DMS114 treated with DMSO at 0.1 percent for 48 hours (cell line): ENCODE data around the gene TMEM191C.
"Not testable (repeated sequence)": the region's sequence is repeated elsewhere in the genome, so short reads cannot be mapped to it uniquely, and the experiment has no call there.

Experiments
- DNase-seq: peaks from one replicate; lab custom pipeline; 2025; ENCODE audit not compliant: unreplicated experiment; lab: John Stamatoyannopoulos, UW

Gene TMEM191C

DNA sequence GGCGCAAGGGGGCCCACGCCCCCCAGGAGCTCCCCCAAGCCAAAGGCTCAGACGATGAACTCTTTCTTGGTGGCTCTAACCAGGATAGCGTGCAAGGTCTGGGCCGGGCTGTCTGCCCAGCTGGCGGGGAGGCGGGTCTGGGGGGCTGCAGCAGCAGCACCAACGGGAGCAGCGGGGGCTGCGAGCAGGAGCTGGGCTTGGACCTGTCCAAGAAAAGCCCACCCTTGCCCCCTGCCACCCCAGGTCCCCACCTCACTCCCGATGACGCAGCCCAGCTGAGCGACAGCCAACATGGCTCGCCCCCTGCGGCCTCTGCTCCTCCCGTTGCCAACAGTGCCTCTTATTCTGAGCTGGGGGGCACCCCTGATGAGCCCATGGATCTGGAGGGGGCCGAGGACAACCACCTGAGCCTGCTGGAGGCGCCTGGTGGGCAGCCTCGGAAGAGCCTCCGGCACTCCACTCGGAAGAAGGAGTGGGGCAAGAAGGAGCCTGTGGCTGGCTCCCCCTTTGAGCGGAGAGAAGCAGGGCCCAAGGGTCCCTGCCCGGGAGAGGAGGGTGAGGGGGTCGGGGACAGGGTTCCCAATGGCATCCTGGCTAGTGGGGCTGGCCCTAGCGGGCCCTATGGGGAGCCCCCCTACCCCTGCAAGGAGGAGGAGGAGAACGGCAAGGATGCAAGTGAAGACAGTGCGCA, 21.6 kb upstream of the TMEM191C start:
- no peak for DNase-seq

DNA sequence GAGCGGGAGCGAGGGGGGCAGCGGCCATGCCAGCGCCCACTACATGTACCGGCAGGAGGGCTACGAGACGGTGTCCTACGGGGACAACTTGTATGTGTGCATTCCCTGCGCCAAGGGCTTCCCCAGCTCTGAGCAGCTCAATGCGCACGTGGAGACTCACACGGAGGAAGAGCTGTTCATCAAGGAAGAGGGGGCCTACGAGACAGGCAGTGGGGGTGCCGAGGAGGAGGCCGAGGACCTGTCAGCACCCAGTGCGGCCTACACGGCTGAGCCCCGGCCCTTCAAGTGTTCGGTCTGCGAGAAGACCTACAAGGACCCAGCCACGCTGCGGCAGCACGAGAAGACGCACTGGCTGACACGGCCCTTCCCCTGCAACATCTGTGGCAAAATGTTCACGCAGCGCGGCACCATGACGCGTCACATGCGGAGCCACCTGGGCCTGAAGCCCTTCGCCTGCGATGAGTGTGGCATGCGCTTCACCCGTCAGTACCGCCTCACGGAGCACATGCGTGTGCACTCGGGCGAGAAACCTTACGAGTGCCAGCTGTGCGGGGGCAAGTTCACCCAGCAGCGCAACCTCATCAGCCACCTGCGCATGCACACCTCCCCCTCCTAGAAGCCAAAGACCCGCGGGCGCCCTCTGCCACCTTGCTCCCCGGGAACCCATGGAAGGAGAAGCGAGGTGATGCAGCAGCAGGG, 20.9 kb upstream of the TMEM191C start:
- DNase-seq, result no peak

- DNase-seq, result no peak
Measured at GRCh38 chr22:21446827-21447690, 20.1 kb upstream of the TMEM191C start.

- no peak for DNase-seq
Measured at GRCh38 chr22:21447694-21448402, 19.3 kb upstream of the TMEM191C start.

DNA sequence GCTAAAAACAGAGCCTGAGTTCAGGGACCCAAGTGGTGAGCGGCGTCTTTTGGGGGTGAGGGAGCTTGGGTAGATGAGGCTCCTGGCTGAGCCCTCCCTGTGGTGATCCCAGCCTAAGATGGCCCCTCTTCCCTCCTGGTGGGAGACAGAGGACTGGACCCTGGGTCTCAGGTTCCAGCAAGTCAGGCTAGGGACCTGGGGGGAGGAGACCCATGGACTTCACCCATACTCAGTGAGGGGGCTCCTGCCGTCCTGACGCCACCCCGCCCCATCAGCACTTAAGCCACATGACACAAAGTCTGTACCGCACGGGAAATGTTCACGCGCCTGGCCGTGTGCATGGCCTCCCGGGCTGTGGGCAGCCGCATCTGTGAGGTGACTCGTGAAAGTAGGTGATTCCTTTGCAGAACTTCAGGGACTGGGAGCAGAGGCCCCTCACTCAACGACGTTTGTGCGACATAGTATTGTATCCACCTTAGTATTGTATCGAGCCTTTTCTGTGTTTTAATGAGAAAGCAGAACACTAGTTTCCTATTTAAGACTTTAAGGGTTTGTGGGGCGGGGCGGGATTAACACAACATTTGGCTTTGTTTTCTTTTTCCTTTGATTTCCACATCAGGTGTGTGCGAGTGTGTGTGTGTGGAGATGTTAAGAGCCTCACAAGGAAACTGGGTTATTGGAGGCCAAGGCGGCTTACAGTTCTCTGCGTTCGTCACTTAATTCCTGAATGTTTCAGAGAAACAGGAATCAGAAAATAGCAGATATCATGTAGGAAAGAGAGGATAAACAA, 18.4 kb upstream of the TMEM191C start:
- no peak for DNase-seq

GRCh38 chr22:21449531-21450319, 17.5 kb upstream of the TMEM191C start:
- no peak for DNase-seq

GRCh38 chr22:21450320-21450831, 16.8 kb upstream of the TMEM191C start:
- no peak for DNase-seq

GRCh38 chr22:21450858-21451353, 16.3 kb upstream of the TMEM191C start:
- DNase-seq, result no peak

GRCh38 chr22:21451545-21452520, 15.4 kb upstream of the TMEM191C start:
- DNase-seq, result no peak

GRCh38 chr22:21452666-21453065, 14.5 kb upstream of the TMEM191C start:
- not testable (repeated sequence) for DNase-seq

- DNase-seq, result not testable (repeated sequence)
Measured at GRCh38 chr22:21454998-21455333, 12.2 kb upstream of the TMEM191C start.

GRCh38 chr22:21455334-21456089, 11.7 kb upstream of the TMEM191C start:
- no peak for DNase-seq

- DNase-seq, result no peak
Measured at GRCh38 chr22:21457023-21457787, 10.0 kb upstream of the TMEM191C start.

- DNase-seq, result not testable (repeated sequence)
Measured at GRCh38 chr22:21462672-21463071, 4.5 kb upstream of the TMEM191C start.

- DNase-seq, result not testable (repeated sequence)
Measured at GRCh38 chr22:21468194-21469096, 1.3 kb downstream of the TMEM191C start.
